Prostate gland (tissue), 2 donors: ENCODE measurements around the gene LBX2.

Experiments
- POLR2A ChIP-seq: fragments of 450-650 bp; IDR thresholded peaks from one replicate; pipeline ENCODE4 v1.6.1; 2016; ENCODE audit warnings: antibody characterized with exemption, mild to moderate bottlenecking
- POLR2AphosphoS5 ChIP-seq: sonication (generic); formaldehyde crosslinking; IDR thresholded peaks from one replicate; pipeline ENCODE4 v1.6.1; 2017; ENCODE audit warnings: antibody characterized with exemption
- TF ChIP-seq, protein P1 (sequence below), 4 experiments: fragments of 200-600 bp in 2 of 4; fragments of 450-650 bp in 2 of 4; sonication (generic) in 2 of 4; IDR thresholded peaks; 1 replicate in 3 of 4; 2 replicates in 1 of 4; pipeline ENCODE4 v1.5.1; 2016 to 2019; ENCODE audit warnings: antibody characterized with exemption in 4 of 4, mild to moderate bottlenecking in 2 of 4, moderate library complexity in 2 of 4

DNA sequence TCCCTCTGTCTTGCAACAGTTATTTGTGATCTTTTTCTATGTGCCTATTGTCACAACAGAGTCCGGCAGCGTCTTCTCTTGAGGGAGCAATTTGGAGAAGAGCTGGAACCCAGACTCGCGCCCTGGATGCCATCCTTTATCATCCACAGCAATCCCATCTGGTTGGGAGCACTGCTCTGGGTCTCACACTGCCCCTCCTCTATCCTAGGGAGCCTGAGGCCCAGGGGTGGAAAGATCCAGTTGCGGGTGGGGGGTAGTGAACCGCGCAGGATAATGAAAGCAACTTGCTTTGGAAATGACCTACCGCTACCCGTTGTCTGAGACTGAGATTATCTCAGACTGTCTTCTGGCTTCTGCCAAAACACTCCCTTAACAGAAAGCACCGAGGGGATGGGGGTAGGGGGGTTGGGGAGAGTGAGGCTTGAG, 40.5 kb downstream of the LBX2 start:
- TF ChIP-seq, protein P1, sequence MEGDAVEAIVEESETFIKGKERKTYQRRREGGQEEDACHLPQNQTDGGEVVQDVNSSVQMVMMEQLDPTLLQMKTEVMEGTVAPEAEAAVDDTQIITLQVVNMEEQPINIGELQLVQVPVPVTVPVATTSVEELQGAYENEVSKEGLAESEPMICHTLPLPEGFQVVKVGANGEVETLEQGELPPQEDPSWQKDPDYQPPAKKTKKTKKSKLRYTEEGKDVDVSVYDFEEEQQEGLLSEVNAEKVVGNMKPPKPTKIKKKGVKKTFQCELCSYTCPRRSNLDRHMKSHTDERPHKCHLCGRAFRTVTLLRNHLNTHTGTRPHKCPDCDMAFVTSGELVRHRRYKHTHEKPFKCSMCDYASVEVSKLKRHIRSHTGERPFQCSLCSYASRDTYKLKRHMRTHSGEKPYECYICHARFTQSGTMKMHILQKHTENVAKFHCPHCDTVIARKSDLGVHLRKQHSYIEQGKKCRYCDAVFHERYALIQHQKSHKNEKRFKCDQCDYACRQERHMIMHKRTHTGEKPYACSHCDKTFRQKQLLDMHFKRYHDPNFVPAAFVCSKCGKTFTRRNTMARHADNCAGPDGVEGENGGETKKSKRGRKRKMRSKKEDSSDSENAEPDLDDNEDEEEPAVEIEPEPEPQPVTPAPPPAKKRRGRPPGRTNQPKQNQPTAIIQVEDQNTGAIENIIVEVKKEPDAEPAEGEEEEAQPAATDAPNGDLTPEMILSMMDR (IDR thresholded peaks at IDR 0.05), result no peak
- TF ChIP-seq POLR2AphosphoS5, result no peak
- no peak for TF ChIP-seq POLR2A
